T47D (cell line): Measurements from ENCODE around the gene GDAP2.
"Not testable (repeated sequence)": the region's sequence is repeated elsewhere in the genome, so short reads cannot be mapped to it uniquely, and the experiment has no call there.

ENCODE experiments used
- DNase-seq, 2 experiments: peaks; one replicate each; pipeline versions ENCODE4 v3.0.0 to v3.0.0-alpha.2; 2011 to 2012; ENCODE audit warnings: low read depth in 1 of 2, low spot score in 1 of 2
- JUND ChIP-seq: IDR thresholded peaks from 2 replicates; pipeline ENCODE4 v1.6.1; 2012; ENCODE audit warnings: low read depth
- in situ Hi-C: cut with HindIII; loops from 2 replicates; pipeline ENCODE4 v1.10.0; 2016; ENCODE audit warnings: low sequenced_read_pairs, low pct_unique_long_range_greater_than_20kb

GDAP2 gene

GRCh38 chr1:117846674-117847425 lies 82.6 kb downstream of the GDAP2 start:
- in situ Hi-C loops = no loop called here
- TF ChIP-seq JUND = no peak
- no peak for DNase-seq

- in situ Hi-C loops, DNase-seq: not testable (repeated sequence)
Measured at GRCh38 chr1:117844478-117844877, 84.9 kb downstream of the GDAP2 start.

- no peak for TF ChIP-seq JUND
Measured at GRCh38 chr1:117843791-117844190, 85.6 kb downstream of the GDAP2 start.

GRCh38 chr1:117842408-117843170 lies 86.8 kb downstream of the GDAP2 start:
- in situ Hi-C loops = no loop called here
- no peak for DNase-seq
- no peak for TF ChIP-seq JUND

More at GRCh38 chr1:117843791-117844190, 85.6 kb downstream of the GDAP2 start:
- in situ Hi-C loops = no loop called here
- DNase-seq = no peak

GRCh38 chr1:117841117-117841650 lies 88.2 kb downstream of the GDAP2 start:
- in situ Hi-C loops = no loop called here
- no peak for DNase-seq
- no peak for TF ChIP-seq JUND

GRCh38 chr1:117838911-117839310 lies 90.5 kb downstream of the GDAP2 start:
- DNase-seq = no peak
- TF ChIP-seq JUND = no peak
- in situ Hi-C loops = no loop called here

- no peak for TF ChIP-seq JUND
- no peak for DNase-seq
- in situ Hi-C loops = no loop called here
Measured at GRCh38 chr1:117836069-117836468, 93.4 kb downstream of the GDAP2 start.

- no peak for DNase-seq
- no peak for TF ChIP-seq JUND
- in situ Hi-C loops = no loop called here
Measured at GRCh38 chr1:117834416-117834815, 95.0 kb downstream of the GDAP2 start.

- no peak for DNase-seq
- in situ Hi-C loops = no loop called here
- TF ChIP-seq JUND = no peak
Measured at GRCh38 chr1:117832453-117832852, 97.0 kb downstream of the GDAP2 start.

GRCh38 chr1:117830222-117830621 lies 99.2 kb downstream of the GDAP2 start:
- in situ Hi-C loops = no loop called here
- DNase-seq = no peak
- TF ChIP-seq JUND = no peak

- no peak for DNase-seq
- in situ Hi-C loops = no loop called here
- TF ChIP-seq JUND = no peak
Measured at GRCh38 chr1:117828201-117828600, 101.2 kb downstream of the GDAP2 start.

- DNase-seq = no peak
- no peak for TF ChIP-seq JUND
Measured at GRCh38 chr1:117826540-117827078, 102.8 kb downstream of the GDAP2 start.

GRCh38 chr1:117826119-117826518 lies 103.3 kb downstream of the GDAP2 start:
- in situ Hi-C loops = no loop called here
- TF ChIP-seq JUND = no peak
- no peak for DNase-seq

More at GRCh38 chr1:117826540-117827078, 102.8 kb downstream of the GDAP2 start:
- in situ Hi-C loops = no loop called here
